ENCODE data around the gene PVR. TPM values are rescaled to one million over a fixed set of nuclear protein-coding genes. Genes with fewer than 3 reads are reported as not detected.
"Not testable (repeated sequence)": the region's sequence is repeated elsewhere in the genome, so short reads cannot be mapped to it uniquely, and the experiment has no call there.

Gene PVR
- total RNA-seq, 8 experiments from 2014 or later: 9.7 to 62.3 (median 32.0) TPM

- 0 to 69% (median 6%) methylated on average over 3 to 7 of the region's 7 CpGs; no CpG with 5 or more reads in 1 of the 10 experiments for WGBS, 10 experiments
Observed at GRCh38 chr19:44608391-44608821, 35.3 kb upstream of the PVR start.

GRCh38 chr19:44609219-44609618 is 34.5 kb upstream of the PVR start:
- ATAC-seq (replicated peaks in 6 of 8): no peak
- in situ Hi-C loops (cut with MboI; ENCODE audit: low pct_unique_long_range_greater_than_20kb in 2 of 9, low sequenced_read_pairs in 9 of 9, unreplicated experiment in 9 of 9): no loop called here
- Histone ChIP-seq H3K4me1 (replicated peaks in 1 of 2) (no peaks in the 10 kb centered on the region), H3K27ac (no peak overlapping the region), H3K4me3 (no peak overlapping the region)
- WGBS, 10 experiments: 45 to 100% (median 83%) methylated on average over 1 to 5 of the region's 5 CpGs; no CpG with 5 or more reads in 2 of the 10 experiments

More at GRCh38 chr19:44608391-44608821, 35.3 kb upstream of the PVR start:
- no peaks in the 10 kb centered on the region for H3K4me1 ChIP-seq (replicated peaks in 1 of 2)
- in situ Hi-C loops (cut with MboI; ENCODE audit: low pct_unique_long_range_greater_than_20kb in 2 of 9, low sequenced_read_pairs in 9 of 9, unreplicated experiment in 9 of 9): no loop called here
- peak in 3 of 8 experiments; percentile 85 to 95 (median 88) for ATAC-seq (replicated peaks in 6 of 8)
- no peak overlapping the region for H3K4me3 ChIP-seq
- no peak overlapping the region for H3K27ac ChIP-seq

DNA sequence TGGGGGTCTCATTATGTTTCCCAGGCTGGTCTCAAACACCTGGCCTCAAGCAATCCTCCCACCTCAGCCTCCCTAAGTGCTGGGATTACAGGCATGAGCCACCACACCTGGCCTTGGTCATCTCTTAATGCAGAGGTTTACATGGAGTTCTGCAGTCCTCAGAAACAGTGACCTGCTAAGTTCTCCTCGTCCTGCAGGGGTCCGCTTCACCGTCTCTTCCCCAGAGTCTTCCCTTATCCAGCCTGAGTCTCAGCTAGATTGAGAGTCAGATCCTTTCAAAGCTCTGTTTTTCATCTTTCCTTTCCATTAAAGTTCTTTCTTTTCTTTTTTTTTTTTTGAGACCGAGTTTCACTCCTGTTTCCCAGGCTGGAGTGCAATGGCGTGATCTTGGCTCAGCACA is 33.2 kb upstream of the PVR start:
- H3K4me3 ChIP-seq; ATAC-seq (replicated peaks in 6 of 8); H3K4me1 ChIP-seq (replicated peaks in 1 of 2); H3K27ac ChIP-seq; in situ Hi-C loops (cut with MboI; ENCODE audit: low pct_unique_long_range_greater_than_20kb in 2 of 9, low sequenced_read_pairs in 9 of 9, unreplicated experiment in 9 of 9): not testable (repeated sequence)
- 36 to 100% (median 65%) methylated on average over 1 to 5 of the region's 5 CpGs; no CpG with 5 or more reads in 1 of the 10 experiments for WGBS, 10 experiments

DNA sequence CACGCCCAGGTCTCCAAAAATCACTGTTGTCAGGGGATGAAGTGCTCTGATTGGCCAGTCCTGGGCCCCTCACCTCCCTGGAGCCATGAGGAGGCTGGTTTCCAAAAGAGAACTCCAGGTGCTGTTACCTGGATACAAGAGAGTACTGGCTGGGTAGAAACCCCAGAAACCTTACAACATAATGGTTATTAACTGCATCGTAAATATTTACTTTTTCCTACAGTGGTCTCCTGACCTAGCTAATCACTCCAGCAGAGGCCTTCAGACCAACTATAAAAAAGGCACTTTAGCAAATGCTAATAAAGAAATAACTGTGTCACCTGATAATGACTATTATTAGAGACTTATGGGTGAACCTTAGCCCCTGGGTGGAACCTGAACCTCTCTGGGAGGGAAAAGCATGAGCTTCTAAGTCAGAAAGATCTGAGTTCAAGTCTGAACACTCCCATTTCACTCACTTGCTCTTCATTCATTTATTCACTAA is 31.9 kb upstream of the PVR start:
- Histone ChIP-seq H3K4me3 (no peak overlapping the region), H3K27ac (no peak overlapping the region), H3K4me1 (replicated peaks in 1 of 2) (no peaks in the 10 kb centered on the region)
- peak in 1 of 8 experiments; percentile 39 for ATAC-seq (replicated peaks in 6 of 8)
- in situ Hi-C loops (cut with MboI; ENCODE audit: low pct_unique_long_range_greater_than_20kb in 2 of 9, low sequenced_read_pairs in 9 of 9, unreplicated experiment in 9 of 9): no loop called here
- 80 to 100% (median 88%) methylated on average over 1 to 2 of the region's 2 CpGs; no CpG with 5 or more reads in 2 of the 10 experiments for WGBS, 10 experiments

DNA sequence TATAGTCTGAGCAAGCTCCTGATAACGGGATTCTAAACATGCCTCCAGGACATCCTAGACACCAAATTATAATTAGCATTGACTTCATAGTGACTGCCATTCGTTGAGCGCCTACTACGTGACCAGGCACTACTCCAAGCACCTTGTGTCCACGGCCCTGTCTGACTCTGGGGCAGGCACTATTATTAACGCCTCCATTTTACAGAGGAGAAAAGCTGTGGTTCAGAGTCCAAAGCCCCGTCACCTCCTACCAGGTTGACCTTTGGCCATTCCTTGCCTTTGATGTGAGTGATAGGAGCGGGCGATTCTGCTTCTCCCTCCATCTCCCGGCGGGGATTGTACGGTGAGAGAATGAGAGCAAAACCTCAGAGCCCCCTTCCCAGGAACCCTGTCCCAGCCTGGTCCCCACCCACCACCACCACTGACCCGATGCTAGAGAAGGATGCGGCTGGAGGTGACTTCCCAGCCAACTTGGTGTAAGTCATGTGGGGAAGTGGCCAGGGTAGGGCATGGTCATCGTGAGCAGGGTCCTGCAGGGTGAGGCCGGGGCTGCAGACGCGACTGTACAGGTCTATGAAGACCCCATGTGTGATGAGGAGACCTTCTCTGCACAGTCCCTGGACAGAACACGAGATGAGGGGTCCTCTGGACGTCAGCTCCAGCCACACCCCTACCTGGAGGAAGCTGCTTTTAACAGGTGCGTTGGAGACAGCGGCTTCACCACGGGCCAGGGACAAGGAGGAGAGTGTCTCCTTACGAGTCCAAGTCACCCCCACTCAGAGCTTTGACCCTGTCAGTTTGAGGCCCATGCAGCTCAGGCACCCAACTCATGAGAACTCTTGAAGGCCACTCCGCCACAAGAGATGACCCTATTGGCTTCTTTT is 30.2 kb upstream of the PVR start, which contains the start of gene IGSF23:
IGSF23 (plus strand) TSS at position 269 of the 884 bp plus-strand sequence; CDS start at position 352, 83 bp downstream.
- Histone ChIP-seq H3K4me3 (no peak within 1 kb of the TSS), H3K4me1 (replicated peaks in 1 of 2) (no peaks in the 10 kb centered on the region), H3K27ac (no peak within 1 kb of the TSS)
- ATAC-seq (replicated peaks in 6 of 8): no peak
- in situ Hi-C loops (cut with MboI; ENCODE audit: low pct_unique_long_range_greater_than_20kb in 2 of 9, low sequenced_read_pairs in 9 of 9, unreplicated experiment in 9 of 9): no loop called here
- WGBS, 10 experiments: 33 to 90% (median 82%) methylated on average over 1 to 17 of the region's 25 CpGs; no CpG with 5 or more reads in 1 of the 10 experiments

DNA sequence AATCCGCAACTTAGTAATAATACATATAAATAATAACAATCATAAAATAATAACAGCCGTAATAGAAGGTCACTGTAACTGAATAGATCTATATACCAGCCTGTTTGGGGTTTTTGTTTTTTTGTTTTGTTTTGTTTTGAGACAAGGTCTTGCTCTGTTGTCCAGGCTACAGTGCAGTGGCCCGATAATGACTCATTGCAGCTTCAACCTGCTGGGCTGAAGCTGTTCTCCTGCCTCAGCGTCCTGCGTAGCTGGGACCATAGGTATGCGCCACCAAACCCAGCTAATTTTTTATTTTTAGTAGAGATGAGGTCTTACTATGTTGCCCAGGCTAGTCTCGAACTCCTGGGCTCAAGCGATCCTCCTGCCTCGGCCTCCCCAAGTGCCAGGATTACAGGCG is 29.4 kb upstream of the PVR start:
- 90 to 100% (median 90%) methylated on average over 3 to 9 of the region's 10 CpGs; no CpG with 5 or more reads in 5 of the 10 experiments for WGBS, 10 experiments
- ATAC-seq (replicated peaks in 6 of 8): no peak
- in situ Hi-C loops (cut with MboI; ENCODE audit: low pct_unique_long_range_greater_than_20kb in 2 of 9, low sequenced_read_pairs in 9 of 9, unreplicated experiment in 9 of 9): no loop called here
- Histone ChIP-seq H3K27ac (no peak overlapping the region), H3K4me1 (replicated peaks in 1 of 2) (no peaks in the 10 kb centered on the region), H3K4me3 (no peak overlapping the region)

DNA sequence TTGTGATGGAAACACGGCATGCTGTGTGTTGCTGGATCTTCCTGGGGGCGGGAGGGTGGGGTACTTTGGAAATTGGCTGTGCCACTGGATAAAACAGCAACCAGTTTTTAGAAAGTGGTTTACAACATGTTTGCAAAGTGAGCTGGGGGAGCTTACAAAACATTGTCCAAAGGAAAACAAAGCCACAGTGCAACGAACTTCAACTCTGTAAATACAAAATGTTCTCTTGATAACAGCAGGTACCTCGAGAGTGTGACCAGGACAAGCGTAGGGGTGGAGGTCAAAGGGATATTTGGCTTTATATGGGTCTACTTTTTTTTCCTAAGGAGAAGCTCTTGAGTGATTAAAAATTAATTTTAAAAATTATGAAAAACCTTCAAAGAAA is 27.9 kb upstream of the PVR start:
- no peak for ATAC-seq (replicated peaks in 6 of 8)
- Histone ChIP-seq H3K4me1 (replicated peaks in 1 of 2) (no peaks in the 10 kb centered on the region), H3K27ac (no peak overlapping the region), H3K4me3 (no peak overlapping the region)
- 33 to 69% (median 58%) methylated on average over 2 to 3 of the region's 5 CpGs; no CpG with 5 or more reads in 3 of the 10 experiments for WGBS, 10 experiments
- in situ Hi-C loops (cut with MboI; ENCODE audit: low pct_unique_long_range_greater_than_20kb in 2 of 9, low sequenced_read_pairs in 9 of 9, unreplicated experiment in 9 of 9): no loop called here

GRCh38 chr19:44617110-44617880 is 26.4 kb upstream of the PVR start:
- H3K27ac ChIP-seq: no peak overlapping the region
- 22 to 100% (median 69%) methylated on average over 1 to 6 of the region's 8 CpGs; no CpG with 5 or more reads in 2 of the 10 experiments for WGBS, 10 experiments
- H3K4me3 ChIP-seq: no peak overlapping the region
- in situ Hi-C loops (cut with MboI; ENCODE audit: low pct_unique_long_range_greater_than_20kb in 2 of 9, low sequenced_read_pairs in 9 of 9, unreplicated experiment in 9 of 9): no loop called here
- no peak for ATAC-seq (replicated peaks in 6 of 8)
- H3K4me1 ChIP-seq (replicated peaks in 1 of 2): no peaks in the 10 kb centered on the region

- Histone ChIP-seq H3K4me3 (no peak overlapping the region), H3K4me1 (replicated peaks in 1 of 2) (no peaks in the 10 kb centered on the region), H3K27ac (no peak overlapping the region)
- ATAC-seq (replicated peaks in 6 of 8): no peak
- in situ Hi-C loops (cut with MboI; ENCODE audit: low pct_unique_long_range_greater_than_20kb in 2 of 9, low sequenced_read_pairs in 9 of 9, unreplicated experiment in 9 of 9): no loop called here
- WGBS, 10 experiments: 40 to 90% (median 64%) methylated on average over 1 to 7 of the region's 7 CpGs; no CpG with 5 or more reads in 1 of the 10 experiments
Observed at GRCh38 chr19:44618640-44619357, 24.9 kb upstream of the PVR start.

DNA sequence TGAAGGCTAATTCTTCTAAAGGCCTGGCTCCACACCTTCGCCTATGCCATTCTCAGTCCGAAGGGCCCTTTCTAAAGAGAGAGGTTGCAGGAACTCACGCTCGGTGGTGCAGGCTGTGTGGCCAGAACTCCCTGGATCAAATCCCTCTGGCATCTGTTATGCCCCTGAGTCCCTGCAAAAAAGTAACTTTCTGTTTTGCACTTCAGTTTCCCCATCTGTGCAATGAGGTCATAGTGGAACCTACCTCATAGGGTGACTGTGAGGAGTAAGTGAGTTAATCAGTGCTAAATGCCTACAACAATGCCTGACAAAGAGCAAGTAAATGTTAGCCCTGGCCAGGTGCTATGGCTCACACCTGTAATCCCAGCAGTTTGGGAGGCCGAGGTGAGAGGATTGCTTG is 23.0 kb upstream of the PVR start:
- H3K27ac ChIP-seq: no peak overlapping the region
- in situ Hi-C loops (cut with MboI; ENCODE audit: low pct_unique_long_range_greater_than_20kb in 2 of 9, low sequenced_read_pairs in 9 of 9, unreplicated experiment in 9 of 9): no loop called here
- no peak for ATAC-seq (replicated peaks in 6 of 8)
- H3K4me1 ChIP-seq (replicated peaks in 1 of 2): no peaks in the 10 kb centered on the region
- no peak overlapping the region for H3K4me3 ChIP-seq
- WGBS, 10 experiments: 47 to 100% (median 74%) methylated on average over 1 to 4 of the region's 5 CpGs; no CpG with 5 or more reads in 4 of the 10 experiments

- no peak for ATAC-seq (replicated peaks in 6 of 8)
- WGBS, 10 experiments: 67 to 100% (median 81%) methylated on average over 1 to 5 of the region's 6 CpGs; no CpG with 5 or more reads in 5 of the 10 experiments
- Histone ChIP-seq H3K4me3 (no peak overlapping the region), H3K4me1 (replicated peaks in 1 of 2) (no peaks in the 10 kb centered on the region), H3K27ac (no peak overlapping the region)
- in situ Hi-C loops (cut with MboI; ENCODE audit: low pct_unique_long_range_greater_than_20kb in 2 of 9, low sequenced_read_pairs in 9 of 9, unreplicated experiment in 9 of 9): no loop called here
Observed at GRCh38 chr19:44621367-44621766, 22.3 kb upstream of the PVR start.

DNA sequence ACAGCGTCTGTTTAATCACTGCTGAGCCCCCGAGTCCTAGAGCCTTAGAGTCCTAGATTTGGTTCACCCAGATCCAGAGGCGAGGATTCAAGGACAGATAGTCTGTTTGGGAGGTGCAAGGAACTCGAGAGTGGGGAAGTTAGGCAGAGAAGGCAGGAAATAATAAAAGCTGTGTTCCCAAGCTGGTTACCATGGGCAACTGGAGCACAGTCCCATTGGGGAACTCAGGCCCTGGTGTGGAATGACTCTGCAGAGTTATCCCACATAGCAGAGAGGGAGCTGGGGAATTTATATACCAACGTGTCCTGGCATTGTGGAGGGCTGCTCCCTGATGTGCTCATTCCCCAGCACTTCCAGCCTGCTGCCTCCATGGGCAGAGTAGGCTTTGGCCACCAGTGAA is 20.6 kb upstream of the PVR start:
- 60 to 82% (median 70%) methylated on average over 1 to 4 of the region's 5 CpGs; no CpG with 5 or more reads in 6 of the 10 experiments for WGBS, 10 experiments
- in situ Hi-C loops (cut with MboI; ENCODE audit: low pct_unique_long_range_greater_than_20kb in 2 of 9, low sequenced_read_pairs in 9 of 9, unreplicated experiment in 9 of 9): no loop called here
- Histone ChIP-seq H3K4me3 (no peak overlapping the region), H3K4me1 (replicated peaks in 1 of 2) (no peaks in the 10 kb centered on the region), H3K27ac (no peak overlapping the region)
- ATAC-seq (replicated peaks in 6 of 8): peak in 2 of 8 experiments; percentile 18 to 24
